Lower lobe of right lung (tissue), 2 donors: Measurements from ENCODE around the gene COL23A1. TPM values are rescaled to one million over a fixed set of nuclear protein-coding genes. Genes with fewer than 3 reads are reported as not detected.

Experiments
- ATAC-seq, 2 donors: fragments of 200-7000 bp; cut with Tn5 transposase; one replicate each; pipeline ENCODE4 v1.9.1; 2020 to 2022; ENCODE audit warnings: mild to moderate bottlenecking in 2 of 2, moderate library complexity in 2 of 2
- DNase-seq: peaks from one replicate; pipeline ENCODE4 v3.0.0-alpha.2; 2020
- H3K27ac ChIP-seq: fragments of 200-600 bp; one replicate; pipeline ENCODE4 v1.8.0; 2022
- H3K27me3 ChIP-seq: fragments of 200-600 bp; one replicate; pipeline ENCODE4 v1.8.0; 2022; ENCODE audit warnings: low read depth
- H3K36me3 ChIP-seq: fragments of 200-600 bp; one replicate; pipeline ENCODE4 v1.8.0; 2022; ENCODE audit warnings: mild to moderate bottlenecking
- H3K4me1 ChIP-seq: fragments of 200-600 bp; one replicate; pipeline ENCODE4 v1.8.0; 2022
- H3K4me3 ChIP-seq: fragments of 200-600 bp; one replicate; pipeline ENCODE4 v1.8.0; 2022; ENCODE audit warnings: mild to moderate bottlenecking
- H3K9me3 ChIP-seq: fragments of 200-600 bp; one replicate; pipeline ENCODE4 v1.8.0; 2022
- CTCF ChIP-seq: fragments of 200-600 bp; IDR thresholded peaks from one replicate; pipeline ENCODE4 v1.8.0; 2022; ENCODE audit warnings: antibody characterized with exemption, mild to moderate bottlenecking
- intact Hi-C: fragments of 100-400 bp; cut with DNase I; formaldehyde crosslinking; loops from one replicate; pipeline ENCODE4 v1.11.0; 2022
- total RNA-seq: library from RNA; stranded (reverse); fragmentation: NEBNext Ultra II Directional; extraction: Animal tissue kit (Norgen Biotek cat#: 25700); gene quantifications from one replicate; pipeline ENCODE4 v1.2.1, GENCODE V29; 2021
- donor health status: DM: no; HTN: yes; CAD: no; lungs with severe emphysema.

COL23A1 gene
- total RNA-seq, 1 donor from 2014 or later: 1.2 TPM

- H3K27me3 ChIP-seq: peaks cover 6% of the 10 kb centered on the region
- no peaks in the 10 kb centered on the region for H3K9me3 ChIP-seq
- no peaks in the 10 kb centered on the region for H3K36me3 ChIP-seq
- no peak overlapping the region for H3K4me3 ChIP-seq
- no peak for TF ChIP-seq CTCF
- intact Hi-C loops: no loop called here
- H3K4me1 ChIP-seq: no peaks in the 10 kb centered on the region
- no peak overlapping the region for H3K27ac ChIP-seq
- no peak for DNase-seq
- ATAC-seq: no peak
These were observed 396.9 kb downstream of the COL23A1 start for GRCh38 chr5:178193251-178193809.

- no peak overlapping the region for H3K4me3 ChIP-seq
- no peak for TF ChIP-seq CTCF
- H3K27ac ChIP-seq: no peak overlapping the region
- no peaks in the 10 kb centered on the region for H3K4me1 ChIP-seq
- DNase-seq (no peak), ATAC-seq (no peak)
- H3K36me3 ChIP-seq: no peaks in the 10 kb centered on the region
- H3K27me3 ChIP-seq: peaks cover 6% of the 10 kb centered on the region
- no peaks in the 10 kb centered on the region for H3K9me3 ChIP-seq
- intact Hi-C loops: no loop called here
These were observed 397.4 kb downstream of the COL23A1 start for GRCh38 chr5:178192787-178193186.

GRCh38 chr5:178192244-178192643, 397.9 kb downstream of the COL23A1 start:
- no peak for TF ChIP-seq CTCF
- Histone ChIP-seq H3K9me3 (no peaks in the 10 kb centered on the region), H3K4me3 (no peak overlapping the region), H3K4me1 (no peaks in the 10 kb centered on the region), H3K36me3 (no peaks in the 10 kb centered on the region), H3K27ac (no peak overlapping the region), H3K27me3 (peaks cover 6% of the 10 kb centered on the region)
- intact Hi-C loops: no loop called here
- no peak for DNase-seq
- no peak for ATAC-seq

GRCh38 chr5:178191661-178192060, 398.5 kb downstream of the COL23A1 start:
- DNase-seq (no peak), ATAC-seq (no peak)
- H3K9me3 ChIP-seq: no peaks in the 10 kb centered on the region

GRCh38 chr5:178189433-178189832, 400.8 kb downstream of the COL23A1 start:
- Histone ChIP-seq H3K27me3 (peaks cover 5% of the 10 kb centered on the region), H3K9me3 (no peaks in the 10 kb centered on the region), H3K4me3 (no peak overlapping the region), H3K4me1 (no peaks in the 10 kb centered on the region), H3K36me3 (no peaks in the 10 kb centered on the region), H3K27ac (no peak overlapping the region)
- no peak for ATAC-seq
- no peak for DNase-seq
- no peak for TF ChIP-seq CTCF
- intact Hi-C loops: no loop called here

More at GRCh38 chr5:178191661-178192060, 398.5 kb downstream of the COL23A1 start:
- no peak for TF ChIP-seq CTCF
- no peaks in the 10 kb centered on the region for H3K4me1 ChIP-seq
- intact Hi-C loops: no loop called here
- no peak overlapping the region for H3K4me3 ChIP-seq
- H3K36me3 ChIP-seq: no peaks in the 10 kb centered on the region
- H3K27ac ChIP-seq: no peak overlapping the region
- peaks cover 6% of the 10 kb centered on the region for H3K27me3 ChIP-seq

Other genes starting within 250 kb of the COL23A1 start
- gene CLK4, start 36.7 kb upstream of the COL23A1 start, total RNA-seq: 34.1 TPM
- 8.7 TPM for gene ZNF354A, start 140.3 kb upstream of the COL23A1 start, total RNA-seq